SK-N-SH (cell line): ENCODE results near the gene LIN37.

Experiments used
- CTCF ChIP-seq: fragments of 200-600 bp; sonication (generic); IDR thresholded peaks from 2 replicates; pipeline ENCODE4 v1.6.1; 2017; ENCODE audit warnings: antibody characterized with exemption, mild to moderate bottlenecking, moderate library complexity
- EP300 ChIP-seq, 2 experiments: IDR thresholded peaks; 2 replicates each; pipeline versions ENCODE4 v1.4.0 to v1.6.1; 2012; ENCODE audit warnings: borderline replicate concordance in 1 of 2, low read depth in 1 of 2, low read length in 1 of 2
- FOSL2 ChIP-seq: IDR thresholded peaks from 2 replicates; pipeline ENCODE4 v1.4.0; 2012; ENCODE audit warnings: low read depth, mild to moderate bottlenecking, moderate library complexity, borderline replicate concordance
- GABPA ChIP-seq: IDR thresholded peaks from 2 replicates; pipeline ENCODE4 v1.4.0; 2012; ENCODE audit warnings: low read depth, mild to moderate bottlenecking
- MAX ChIP-seq: IDR thresholded peaks from 2 replicates; pipeline ENCODE4 v1.4.0; 2012; ENCODE audit warnings: low read depth
- REST ChIP-seq: IDR thresholded peaks from 2 replicates; pipeline ENCODE4 v1.6.1; 2012; ENCODE audit warnings: mild to moderate bottlenecking, low read depth, low read length, moderate library complexity
- TCF12 ChIP-seq: IDR thresholded peaks from 2 replicates; pipeline ENCODE4 v1.4.0; 2012
- USF2 ChIP-seq: fragments of 150-350 bp; IDR thresholded peaks from 2 replicates; pipeline ENCODE4 v1.6.1; 2017; ENCODE audit warnings: antibody characterized with exemption, low read length, low read depth, borderline replicate concordance

GRCh38 chr19:35731353-35731752 lies 17.0 kb upstream of the LIN37 start:
- no peak for TF ChIP-seq GABPA
- TF ChIP-seq MAX = no peak
- no peak for TF ChIP-seq USF2
- TF ChIP-seq CTCF = no peak
- TF ChIP-seq FOSL2 = no peak
- TF ChIP-seq EP300 (IDR thresholded peaks at IDR 0.05; ENCODE audit: borderline replicate concordance in 1 of 2, low read depth in 1 of 2, low read length in 1 of 2) = no peak
- TF ChIP-seq REST = no peak
- no peak for TF ChIP-seq TCF12
